ENCODE results near the gene JARID2. TPM values are rescaled to one million over a fixed set of nuclear protein-coding genes. Genes with fewer than 3 reads are reported as not detected.

JARID2 gene
- total RNA-seq, 1 experiment from 2014 or later, result 6.0 TPM

- Histone ChIP-seq H3K4me3 (ENCODE audit: low read depth in 2 of 2, low read length in 2 of 2) (no peak overlapping the region), H3K36me3 (ENCODE audit: control insufficient read depth, insufficient read depth, low read length) (no peaks in the 10 kb centered on the region), H3K27me3 (ENCODE audit: control insufficient read depth, insufficient read depth, low read length) (no peaks in the 10 kb centered on the region), H3K27ac (ENCODE audit: low read length) (no peak overlapping the region), H3K9me3 (ENCODE audit: control insufficient read depth, insufficient read depth, low read depth, low read length) (no peaks in the 10 kb centered on the region), H3K4me1 (ENCODE audit: control insufficient read depth, insufficient read depth, low read length) (no peaks in the 10 kb centered on the region)
- in situ Hi-C loops (cut with HindIII; ENCODE audit: low pct_unique_long_range_greater_than_20kb, low sequenced_read_pairs) (no loop called here), intact Hi-C loops (cut with micrococcal nuclease; ENCODE audit: unreplicated experiment) (no loop called here)
- BruUV-seq (replicated peaks), result no TSS peak
- TF ChIP-seq CTCF (IDR thresholded peaks at IDR 0.05) (no peak), POLR2AphosphoS5 (IDR thresholded peaks at IDR 0.05; ENCODE audit: low read depth, low read length) (no peak), TCF7L2 (IDR thresholded peaks at IDR 0.05; ENCODE audit: low read depth, low read length) (no peak), SIN3A (IDR thresholded peaks at IDR 0.05; ENCODE audit: borderline replicate concordance, insufficient read depth, low read depth, low read length) (no peak), REST (IDR thresholded peaks at IDR 0.05; ENCODE audit: insufficient read depth in 1 of 2, low read depth in 2 of 2, low read length in 1 of 2) (no peak)
- POLR2A ChIA-PET, result no interaction called here
- DNase-seq (ENCODE audit: low read depth, low spot score), result no peak
- ATAC-seq, result no peak
- CTCF ChIA-PET, result no interaction called here
These were observed 237.2 kb downstream of the JARID2 start for GRCh38 chr6:15483060-15483459.

GRCh38 chr6:15484140-15484539 lies 238.3 kb downstream of the JARID2 start:
- POLR2A ChIA-PET, result no interaction called here
- no peak for ATAC-seq
- BruUV-seq (replicated peaks), result no TSS peak
- Histone ChIP-seq H3K4me3 (ENCODE audit: low read depth in 2 of 2, low read length in 2 of 2) (no peak overlapping the region), H3K27me3 (ENCODE audit: control insufficient read depth, insufficient read depth, low read length) (no peaks in the 10 kb centered on the region), H3K27ac (ENCODE audit: low read length) (no peak overlapping the region), H3K4me1 (ENCODE audit: control insufficient read depth, insufficient read depth, low read length) (no peaks in the 10 kb centered on the region), H3K9me3 (ENCODE audit: control insufficient read depth, insufficient read depth, low read depth, low read length) (no peaks in the 10 kb centered on the region), H3K36me3 (ENCODE audit: control insufficient read depth, insufficient read depth, low read length) (no peaks in the 10 kb centered on the region)
- intact Hi-C loops (cut with micrococcal nuclease; ENCODE audit: unreplicated experiment), result no loop called here
- CTCF ChIA-PET, result no interaction called here
- in situ Hi-C loops (cut with HindIII; ENCODE audit: low pct_unique_long_range_greater_than_20kb, low sequenced_read_pairs), result no loop called here
- DNase-seq (ENCODE audit: low read depth, low spot score), result no peak
- no peak for TF ChIP-seq REST (IDR thresholded peaks at IDR 0.05; ENCODE audit: insufficient read depth in 1 of 2, low read depth in 2 of 2, low read length in 1 of 2)
- TF ChIP-seq TCF7L2 (IDR thresholded peaks at IDR 0.05; ENCODE audit: low read depth, low read length), result no peak
- no peak for TF ChIP-seq CTCF (IDR thresholded peaks at IDR 0.05)
- TF ChIP-seq SIN3A (IDR thresholded peaks at IDR 0.05; ENCODE audit: borderline replicate concordance, insufficient read depth, low read depth, low read length), result no peak
- no peak for TF ChIP-seq POLR2AphosphoS5 (IDR thresholded peaks at IDR 0.05; ENCODE audit: low read depth, low read length)
